GM18498 (cell line): Measurements from ENCODE around the gene PPP4R3B.
A peak's percentile ranks its signal among the peaks of the same experiment; 100 is the strongest.

Experiments used
- ATAC-seq: cut with Tn5 transposase; IDR thresholded peaks from one replicate; pipeline ENCODE4 v1.9.1; 2021; ENCODE audit warnings: mild to moderate bottlenecking, moderate library complexity; ENCODE audit not compliant: unreplicated experiment

PPP4R3B gene

DNA sequence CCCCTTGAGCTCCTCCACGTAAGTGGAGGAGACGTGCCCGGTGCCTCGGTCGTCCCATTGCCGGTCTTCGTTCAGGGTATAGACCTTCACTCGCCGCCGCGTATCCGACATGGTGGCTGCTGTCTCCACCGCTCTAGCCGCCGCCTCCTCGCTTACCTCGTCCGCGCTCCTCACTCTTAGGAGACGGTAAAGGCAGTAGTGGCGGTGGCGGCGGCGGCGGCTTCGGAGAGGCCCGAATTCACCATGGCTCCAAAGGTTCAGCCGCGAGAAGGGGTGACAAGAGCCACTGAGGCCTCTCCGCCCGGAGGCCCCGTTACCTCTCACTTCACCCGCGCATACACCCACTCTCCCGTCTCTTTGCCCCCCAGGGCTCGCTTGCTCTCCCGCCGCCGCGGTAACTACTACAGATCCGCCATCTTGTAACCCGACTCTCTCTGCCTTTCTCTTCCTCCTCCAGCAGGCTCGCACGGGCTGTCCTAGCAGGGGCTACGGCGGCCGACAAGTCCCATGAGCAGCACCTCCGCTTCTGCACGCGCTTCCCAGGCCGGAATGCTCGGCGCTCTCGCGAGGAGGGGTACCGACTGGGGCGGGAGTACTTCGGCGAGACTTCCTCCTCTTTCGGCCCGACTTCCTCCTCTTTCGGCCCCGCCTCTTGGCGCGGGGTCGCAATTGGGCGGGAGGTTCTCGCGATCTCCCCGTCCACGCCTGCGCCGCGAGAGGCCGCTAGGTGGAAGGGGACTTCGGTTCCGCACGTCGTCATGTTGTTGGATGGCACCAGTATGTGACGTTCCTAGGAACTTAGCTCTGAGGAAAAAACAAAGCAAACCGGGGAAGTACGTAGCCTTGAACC is at the start of gene PPP4R3B:
TSS of gene PPP4R3B (minus strand) at position 448 of the 850 bp plus-strand sequence. CDS start at position 111, 337 bp downstream.
- ATAC-seq, result peak; percentile 84

DNA sequence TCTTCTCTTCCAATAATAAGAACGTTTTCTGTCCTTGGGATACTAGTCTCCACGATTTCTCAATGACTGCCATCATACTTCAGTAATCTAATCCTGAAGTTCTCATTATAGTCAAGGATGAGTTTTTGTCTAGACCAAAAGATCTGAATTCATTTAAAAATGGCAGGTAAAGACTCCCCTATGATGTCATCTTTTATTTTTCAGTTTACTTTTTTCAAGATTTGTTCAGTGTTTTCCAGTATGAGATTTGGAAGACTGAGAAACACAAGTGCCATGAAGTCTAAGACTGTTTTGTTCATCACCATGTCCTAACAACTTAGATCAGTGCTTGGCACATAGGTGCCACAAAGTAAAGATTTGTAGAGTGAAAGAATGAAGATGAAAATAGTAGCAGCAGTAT is 35.8 kb upstream of the PPP4R3B start:
- no peak for ATAC-seq

DNA sequence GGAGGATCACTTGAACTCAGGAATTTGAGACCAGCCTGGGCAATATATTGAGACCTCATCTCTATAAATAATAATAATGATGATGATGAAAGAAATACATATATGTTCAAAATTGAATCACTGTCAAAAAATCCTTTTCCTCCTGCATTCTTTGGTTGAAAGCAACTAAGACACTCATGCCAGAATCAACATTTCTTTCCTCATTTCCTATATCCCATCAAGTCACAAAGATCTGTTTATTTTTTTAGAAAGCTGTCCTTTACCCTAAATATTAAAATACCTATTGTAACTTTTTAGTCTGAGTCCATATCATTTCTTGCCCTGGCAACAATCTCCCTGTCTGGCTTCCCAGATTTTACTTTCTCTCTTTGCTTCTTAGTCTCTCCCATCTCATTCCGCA is 31.8 kb upstream of the PPP4R3B start:
- ATAC-seq, result no peak

DNA sequence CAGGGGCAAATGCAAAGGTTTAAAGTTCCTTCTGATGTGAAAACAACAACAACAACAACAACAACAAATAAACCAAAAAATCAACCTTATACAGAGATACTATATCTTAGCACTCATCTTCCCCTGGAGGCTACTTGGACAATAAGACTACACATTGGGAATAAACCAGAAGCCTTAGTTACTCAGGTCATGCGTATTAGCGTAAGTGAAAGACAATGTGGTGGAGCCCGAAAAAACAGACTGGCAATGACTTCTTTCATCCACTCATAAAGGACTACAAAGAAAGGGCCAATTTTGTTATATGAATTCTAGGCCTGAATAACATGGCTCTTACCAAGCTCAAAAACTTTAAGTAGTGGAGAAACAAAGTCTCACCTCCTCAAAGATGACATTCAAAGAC is 19.4 kb upstream of the PPP4R3B start:
- no peak for ATAC-seq

- no peak for ATAC-seq
Measured at GRCh38 chr2:55628931-55629330, 11.5 kb upstream of the PPP4R3B start.

- ATAC-seq, result no peak
Measured at GRCh38 chr2:55627915-55628314, 10.5 kb upstream of the PPP4R3B start.

DNA sequence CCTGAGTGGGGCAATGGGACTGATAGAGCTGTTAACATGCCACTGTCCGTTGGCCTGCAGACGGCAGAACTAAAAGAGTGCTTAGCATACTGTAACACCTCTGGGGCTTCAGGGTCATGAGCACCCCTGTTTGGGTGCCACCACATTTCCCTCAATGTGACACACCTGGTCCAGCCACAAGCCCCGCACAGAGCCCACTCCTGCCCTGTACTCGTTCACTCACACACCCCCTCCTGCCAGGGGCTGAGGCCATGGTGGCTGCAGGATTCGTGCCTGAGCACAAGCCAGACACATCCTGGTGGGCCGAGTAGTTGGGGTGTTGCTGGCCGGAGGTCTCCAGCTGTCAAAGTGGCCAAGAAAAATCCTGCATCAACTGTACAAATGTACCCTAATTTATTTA is 4.4 kb upstream of the PPP4R3B start:
- no peak for ATAC-seq

- no peak for ATAC-seq
Measured at GRCh38 chr2:55620123-55620779, 2.8 kb upstream of the PPP4R3B start.

- ATAC-seq, result peak; percentile 40
Measured at GRCh38 chr2:55618275-55619055, 1.0 kb upstream of the PPP4R3B start.

DNA sequence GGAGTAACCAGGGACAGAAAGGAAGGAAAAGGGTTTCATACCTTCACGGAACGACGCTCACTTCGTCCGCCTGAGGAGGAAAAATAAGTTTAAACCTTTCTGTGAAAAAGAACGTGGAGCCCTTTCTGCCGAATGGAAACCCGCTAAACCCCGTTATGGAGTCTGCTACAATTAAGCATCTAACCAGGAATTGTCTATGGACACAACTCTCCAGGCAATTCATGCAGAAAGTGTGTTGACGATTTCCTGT is 528 bp upstream of the PPP4R3B start:
- peak; percentile 0 for ATAC-seq

DNA sequence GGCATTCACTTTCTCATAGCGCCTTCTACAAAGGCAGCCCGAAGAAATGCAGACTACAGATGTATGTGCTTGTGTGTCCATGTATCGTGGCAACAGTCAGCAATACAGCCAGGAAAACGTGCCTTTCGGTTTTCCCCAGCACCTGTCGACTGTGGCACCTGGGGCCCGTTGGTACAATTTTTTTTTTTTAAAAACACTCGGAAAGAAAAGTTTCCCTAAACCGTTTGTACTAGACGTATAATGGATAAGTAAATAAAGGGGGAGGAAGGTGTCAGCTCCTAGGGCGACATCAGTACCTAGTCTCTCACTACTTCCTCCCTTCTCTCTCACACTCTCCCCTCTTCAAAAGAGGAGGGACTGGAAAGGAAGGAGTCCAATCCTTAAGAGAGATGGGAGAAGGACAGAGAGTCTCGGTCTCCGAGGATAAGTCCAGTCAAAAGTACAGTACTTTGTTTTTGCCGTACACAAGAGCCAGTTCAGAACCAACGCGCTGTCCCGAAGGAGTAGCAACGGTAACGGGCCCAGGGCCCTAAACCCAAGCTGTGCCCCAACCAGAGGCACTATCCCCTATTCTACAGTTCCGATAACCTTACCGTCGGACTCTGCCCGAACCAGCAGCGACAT is 759 bp downstream of the PPP4R3B start:
- peak; percentile 17 for ATAC-seq

GRCh38 chr2:55611997-55612396 is 5.4 kb downstream of the PPP4R3B start:
- no peak for ATAC-seq

- ATAC-seq, result no peak
Measured at GRCh38 chr2:55610954-55611743, 6.3 kb downstream of the PPP4R3B start.

DNA sequence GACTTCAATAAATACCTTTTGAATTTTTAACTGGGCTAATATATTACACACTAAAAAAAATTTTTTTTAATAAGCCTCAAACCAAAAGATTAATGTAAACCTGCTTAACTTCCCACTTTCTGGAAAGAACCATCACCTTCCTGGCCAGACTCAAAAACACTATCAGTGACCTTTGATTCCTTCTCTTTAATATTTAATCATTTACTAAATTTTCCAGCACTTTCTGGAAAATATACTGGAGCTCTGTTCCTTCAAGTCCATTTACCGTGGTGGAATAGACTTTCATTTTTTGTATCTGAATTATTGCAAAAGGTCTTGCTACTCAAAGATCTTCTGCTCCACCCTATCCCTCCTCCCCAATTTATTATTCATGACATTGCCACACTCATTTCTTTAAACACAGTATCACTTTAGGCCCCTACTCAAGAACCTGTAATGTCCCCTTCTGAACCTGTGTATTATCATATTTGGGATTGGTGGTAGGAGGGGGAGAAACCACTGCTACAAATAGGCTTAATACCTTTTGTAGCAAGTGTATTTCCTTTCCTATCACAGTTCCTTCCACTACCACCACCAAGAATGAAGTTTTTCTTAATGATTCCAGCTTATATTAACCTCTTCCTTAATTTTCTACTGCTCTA is 7.4 kb downstream of the PPP4R3B start:
- no peak for ATAC-seq

DNA sequence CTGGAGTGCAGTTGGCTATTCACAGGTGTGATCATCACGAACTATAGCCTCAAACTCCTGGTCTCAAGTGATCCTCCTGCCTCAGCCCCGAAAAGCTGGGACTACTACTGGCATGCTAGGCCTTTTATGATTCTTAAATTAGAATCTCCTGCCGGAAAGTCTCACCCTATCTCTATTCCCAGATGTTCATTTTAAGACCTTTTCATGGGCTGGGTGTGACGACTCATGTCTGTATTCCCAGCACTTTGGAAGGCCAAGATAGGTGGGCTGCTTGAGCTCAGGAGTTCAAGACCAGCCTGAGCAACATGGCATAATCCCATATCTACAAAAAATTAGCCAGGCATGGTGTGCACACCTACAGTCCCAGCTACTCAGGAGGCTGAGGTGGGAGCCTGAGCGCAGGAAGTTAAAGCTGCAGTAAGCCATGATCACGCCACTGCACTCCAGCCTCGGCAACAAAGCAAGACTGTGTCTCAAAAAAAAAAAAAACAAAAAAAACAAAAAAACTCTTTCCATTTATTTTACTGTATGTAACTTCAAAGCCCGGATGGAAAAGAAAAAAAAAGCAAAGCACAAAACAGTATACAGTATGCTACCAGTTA is 8.1 kb downstream of the PPP4R3B start:
- ATAC-seq, result no peak

DNA sequence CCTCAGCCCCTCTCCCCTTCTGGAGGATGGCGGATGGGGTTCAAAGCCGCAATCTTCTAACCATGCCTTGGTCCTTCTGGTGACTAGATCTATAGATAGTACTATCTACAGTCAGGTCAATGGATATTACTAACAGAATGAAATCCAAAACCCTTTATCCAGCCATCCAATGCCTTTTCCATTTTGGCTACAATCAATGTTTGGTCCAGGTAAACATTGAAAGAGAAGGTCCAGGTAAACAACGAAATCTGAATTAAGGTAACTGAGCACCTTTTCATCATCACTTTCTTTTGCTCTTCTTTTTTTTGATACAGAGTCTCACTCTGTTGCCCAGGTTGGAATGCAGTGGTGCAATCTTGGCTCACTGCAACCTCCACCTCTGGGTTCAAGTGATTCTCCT is 9.7 kb downstream of the PPP4R3B start:
- no peak for ATAC-seq

- ATAC-seq, result no peak
Measured at GRCh38 chr2:55604027-55604565, 13.3 kb downstream of the PPP4R3B start.

- ATAC-seq, result no peak
Measured at GRCh38 chr2:55601849-55602248, 15.6 kb downstream of the PPP4R3B start.

- ATAC-seq, result no peak
Measured at GRCh38 chr2:55598056-55598795, 19.2 kb downstream of the PPP4R3B start.
